Measurements from ENCODE around the gene IFIT5.

- TF ChIP-seq CTCF (IDR thresholded peaks at IDR 0.05) (no peak), POLR2AphosphoS5 (IDR thresholded peaks at IDR 0.05) (peak; percentile 59 to 98 (median 85))
Observed at GRCh38 chr10:89373916-89374711, 40.3 kb upstream of the IFIT5 start.

Data from breast epithelium (tissue), 3 donors.